ENCODE results near the gene STMN1. TPM values are rescaled to one million over a fixed set of nuclear protein-coding genes. Genes with fewer than 3 reads are reported as not detected.

The STMN1 gene
- total RNA-seq, 1 experiment from 2014 or later, result 349 TPM

DNA sequence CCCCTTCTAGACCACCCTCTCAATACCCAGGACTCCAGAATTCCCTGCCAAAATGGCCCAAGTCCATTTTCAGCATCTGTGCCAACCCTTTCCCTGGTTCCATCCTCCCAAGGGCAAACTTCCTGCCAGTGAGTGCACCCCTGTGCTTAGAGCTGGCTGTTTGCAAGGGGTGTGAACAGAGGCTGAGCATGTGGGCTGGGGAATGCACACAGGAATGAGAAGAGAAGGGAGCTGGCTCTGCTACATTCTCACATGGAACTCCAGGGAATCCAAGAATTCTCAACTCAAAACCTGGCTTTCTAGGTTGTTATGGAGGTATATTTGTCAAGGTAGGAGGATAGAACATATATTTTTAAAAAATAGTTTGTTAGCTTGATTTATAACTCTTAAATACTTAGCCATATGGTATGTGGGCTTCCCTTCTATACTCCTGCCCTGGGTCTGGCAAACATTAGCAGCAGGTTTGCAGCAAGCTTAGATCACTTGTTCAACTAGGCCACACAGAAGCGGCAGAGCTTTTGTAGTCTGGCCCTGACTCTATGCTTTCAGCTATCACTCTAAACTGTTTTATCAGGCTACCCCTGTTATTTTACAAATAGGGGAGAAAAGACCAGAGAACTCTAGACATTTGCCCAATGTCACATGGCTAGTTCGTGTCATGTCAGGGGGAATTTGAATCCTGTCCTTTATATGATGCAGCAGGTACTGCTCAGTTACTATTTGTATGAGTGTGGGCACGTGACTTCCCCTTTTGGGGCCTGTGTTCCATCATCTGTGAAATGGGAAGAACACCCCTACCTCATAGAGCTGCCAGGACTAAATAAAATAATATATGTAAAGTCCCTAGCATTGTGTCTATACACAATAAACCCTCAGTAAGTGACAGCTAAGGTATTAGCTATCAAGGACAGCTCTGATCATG lies 8.1 kb upstream of the STMN1 start:
- Histone ChIP-seq H2AFZ (no peak overlapping the region), H3K4me1 (replicated peaks; ENCODE audit: insufficient read depth) (no peaks in the 10 kb centered on the region; the same call in 1 of the 2 replicates), H4K20me1 (ENCODE audit: insufficient read depth) (no peaks in the 10 kb centered on the region), H3K27ac (no peak overlapping the region), H3K9me3 (ENCODE audit: insufficient read depth, low read depth) (no peaks in the 10 kb centered on the region), H3K9me2 (ENCODE audit: insufficient read depth) (no peaks in the 10 kb centered on the region), H3K4me3 (no peak overlapping the region), H3K27me3 (ENCODE audit: insufficient read depth, low read depth) (no peaks in the 10 kb centered on the region), H3F3A (ENCODE audit: insufficient read depth, low read depth) (no peaks in the 10 kb centered on the region), H3K79me2 (ENCODE audit: low read depth) (no peaks in the 10 kb centered on the region), H3K36me3 (ENCODE audit: low read depth) (no peaks in the 10 kb centered on the region), H3K4me2 (no peak overlapping the region)
- CTCF ChIA-PET, result interaction anchor here (0.6 kb wide), 1 partner anchor 90 kb away, joined by 3 read pairs; no protein-coding TSS in a partner anchor
- BruUV-seq (replicated peaks), result no TSS peak
- POLR2A ChIA-PET (ENCODE audit: unreplicated experiment), result no interaction called here
- no peak for DNase-seq
- no peak for TF ChIP-seq EZH2 (IDR thresholded peaks at IDR 0.05; ENCODE audit: low read depth)
- TF ChIP-seq, protein P1, sequence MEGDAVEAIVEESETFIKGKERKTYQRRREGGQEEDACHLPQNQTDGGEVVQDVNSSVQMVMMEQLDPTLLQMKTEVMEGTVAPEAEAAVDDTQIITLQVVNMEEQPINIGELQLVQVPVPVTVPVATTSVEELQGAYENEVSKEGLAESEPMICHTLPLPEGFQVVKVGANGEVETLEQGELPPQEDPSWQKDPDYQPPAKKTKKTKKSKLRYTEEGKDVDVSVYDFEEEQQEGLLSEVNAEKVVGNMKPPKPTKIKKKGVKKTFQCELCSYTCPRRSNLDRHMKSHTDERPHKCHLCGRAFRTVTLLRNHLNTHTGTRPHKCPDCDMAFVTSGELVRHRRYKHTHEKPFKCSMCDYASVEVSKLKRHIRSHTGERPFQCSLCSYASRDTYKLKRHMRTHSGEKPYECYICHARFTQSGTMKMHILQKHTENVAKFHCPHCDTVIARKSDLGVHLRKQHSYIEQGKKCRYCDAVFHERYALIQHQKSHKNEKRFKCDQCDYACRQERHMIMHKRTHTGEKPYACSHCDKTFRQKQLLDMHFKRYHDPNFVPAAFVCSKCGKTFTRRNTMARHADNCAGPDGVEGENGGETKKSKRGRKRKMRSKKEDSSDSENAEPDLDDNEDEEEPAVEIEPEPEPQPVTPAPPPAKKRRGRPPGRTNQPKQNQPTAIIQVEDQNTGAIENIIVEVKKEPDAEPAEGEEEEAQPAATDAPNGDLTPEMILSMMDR (conservative IDR thresholded peaks at IDR 0.05), result no peak
- intact Hi-C loops (cut with micrococcal nuclease; ENCODE audit: unreplicated experiment), result no loop called here

DNA sequence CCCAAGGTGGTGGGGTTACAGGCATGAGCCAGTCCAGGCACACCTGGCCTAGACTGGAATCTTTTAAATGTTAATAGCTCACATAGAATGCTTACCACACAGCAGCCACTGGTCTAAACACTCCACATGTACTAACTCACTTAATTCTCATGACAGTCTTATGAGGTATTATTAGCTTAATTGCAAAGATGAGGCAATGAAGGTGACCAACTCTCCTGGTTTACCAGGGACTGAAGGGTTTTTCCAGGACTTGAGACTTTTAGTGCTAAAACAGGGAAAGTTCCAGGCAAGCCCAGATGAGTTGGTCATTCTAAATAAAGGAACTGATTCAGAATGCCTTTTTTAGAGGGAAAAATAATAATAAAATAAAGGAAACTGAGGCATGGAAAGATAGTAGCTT lies 7.0 kb upstream of the STMN1 start:
- TF ChIP-seq, protein P1 (conservative IDR thresholded peaks at IDR 0.05), result no peak
- no peak for TF ChIP-seq EZH2 (IDR thresholded peaks at IDR 0.05; ENCODE audit: low read depth)
- no peak overlapping the region for H3K4me3 ChIP-seq
- BruUV-seq (replicated peaks), result no TSS peak
- H2AFZ ChIP-seq, result no peak overlapping the region
- ChIA-PET CTCF (no interaction called here), POLR2A (ENCODE audit: unreplicated experiment) (no interaction called here)
- H3K27me3 ChIP-seq (ENCODE audit: insufficient read depth, low read depth), result no peaks in the 10 kb centered on the region
- H3K27ac ChIP-seq, result no peak overlapping the region
- intact Hi-C loops (cut with micrococcal nuclease; ENCODE audit: unreplicated experiment), result no loop called here
- no peaks in the 10 kb centered on the region for H3K36me3 ChIP-seq (ENCODE audit: low read depth)
- no peaks in the 10 kb centered on the region for H3K79me2 ChIP-seq (ENCODE audit: low read depth)
- H3K9me3 ChIP-seq (ENCODE audit: insufficient read depth, low read depth), result no peaks in the 10 kb centered on the region
- H3K4me2 ChIP-seq, result no peak overlapping the region
- no peaks in the 10 kb centered on the region for H3K9me2 ChIP-seq (ENCODE audit: insufficient read depth)
- no peaks in the 10 kb centered on the region; the same call in 1 of the 2 replicates for H3K4me1 ChIP-seq (replicated peaks; ENCODE audit: insufficient read depth)
- no peaks in the 10 kb centered on the region for H4K20me1 ChIP-seq (ENCODE audit: insufficient read depth)
- no peaks in the 10 kb centered on the region for H3F3A ChIP-seq (ENCODE audit: insufficient read depth, low read depth)
- DNase-seq, result no peak

DNA sequence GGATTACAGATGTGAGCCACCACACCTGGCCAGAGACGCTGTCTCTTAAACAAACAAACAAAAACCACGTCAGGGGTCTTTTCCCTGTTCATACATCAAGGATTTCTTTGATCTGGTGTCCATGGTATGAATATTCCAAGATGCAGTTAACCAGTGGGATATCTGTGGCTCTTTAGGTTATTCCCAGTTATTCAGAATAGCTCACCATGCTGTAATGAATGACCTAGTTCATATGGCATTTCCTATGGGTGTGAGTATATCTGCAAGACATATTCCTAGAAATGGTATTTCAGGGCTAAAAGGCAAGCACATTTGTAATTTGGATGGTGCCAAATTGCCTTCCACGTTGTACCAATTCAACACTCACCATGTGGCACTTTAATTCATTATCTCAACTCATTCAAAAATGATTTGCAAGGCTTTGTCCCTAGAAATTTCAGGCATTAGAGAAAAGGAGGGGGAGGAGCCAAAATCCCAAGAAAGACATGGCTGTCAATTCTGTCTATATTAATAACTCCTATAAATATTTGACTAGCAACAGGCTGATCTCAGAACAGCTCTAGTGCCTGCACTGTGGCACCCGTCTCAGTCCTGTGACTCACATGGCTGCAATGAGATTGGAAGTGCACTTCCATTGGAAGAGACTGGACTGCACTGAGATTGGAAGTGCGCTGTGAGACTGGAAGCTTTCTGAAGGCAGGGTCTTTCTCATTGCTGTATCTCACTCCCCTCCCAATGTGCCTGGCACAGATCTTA lies 6.0 kb upstream of the STMN1 start:
- Histone ChIP-seq H3F3A (ENCODE audit: insufficient read depth, low read depth) (no peaks in the 10 kb centered on the region), H3K9me3 (ENCODE audit: insufficient read depth, low read depth) (no peaks in the 10 kb centered on the region), H3K9me2 (ENCODE audit: insufficient read depth) (no peaks in the 10 kb centered on the region), H4K20me1 (ENCODE audit: insufficient read depth) (no peaks in the 10 kb centered on the region), H3K36me3 (ENCODE audit: low read depth) (no peaks in the 10 kb centered on the region), H3K27me3 (ENCODE audit: insufficient read depth, low read depth) (no peaks in the 10 kb centered on the region), H3K27ac (no peak overlapping the region), H3K4me2 (no peak overlapping the region), H3K4me3 (no peak overlapping the region), H2AFZ (no peak overlapping the region), H3K79me2 (ENCODE audit: low read depth) (no peaks in the 10 kb centered on the region), H3K4me1 (replicated peaks; ENCODE audit: insufficient read depth) (no peaks in the 10 kb centered on the region; the same call in 1 of the 2 replicates)
- ChIA-PET POLR2A (ENCODE audit: unreplicated experiment) (interaction anchor here (0.5 to 0.6 kb wide), 2 partner anchors 9 to 14 kb away, joined by 4 to 8 read pairs; no protein-coding TSS in a partner anchor), CTCF (interaction anchor here (0.9 kb wide), 1 partner anchor 11 kb away, joined by 3 read pairs; no protein-coding TSS in a partner anchor)
- DNase-seq, result no peak
- BruUV-seq (replicated peaks), result no TSS peak
- TF ChIP-seq, protein P1 (conservative IDR thresholded peaks at IDR 0.05), result no peak
- no peak for TF ChIP-seq EZH2 (IDR thresholded peaks at IDR 0.05; ENCODE audit: low read depth)
- intact Hi-C loops (cut with micrococcal nuclease; ENCODE audit: unreplicated experiment), result no loop called here
